HFFc6 (cell line): Measurements from ENCODE around the gene SCP2. TPM values are rescaled to one million over a fixed set of nuclear protein-coding genes. Genes with fewer than 3 reads are reported as not detected.
A peak's percentile ranks its signal among the peaks of the same experiment; 100 is the strongest.

Source experiments
- DNase-seq: peaks from one replicate; pipeline ENCODE4 v3.0.0-alpha.2; 2018
- H3K27ac Mint-ChIP-seq: 2 replicates; pipeline ENCODE4 v1.8.0; 2020; ENCODE audit warnings: mild to moderate bottlenecking, mixed read lengths
- H3K27me3 Mint-ChIP-seq: 2 replicates; pipeline ENCODE4 v1.8.0; 2021; ENCODE audit warnings: mild to moderate bottlenecking, moderate library complexity, mixed read lengths; ENCODE audit not compliant: insufficient read depth
- H3K36me3 Mint-ChIP-seq: 2 replicates; pipeline ENCODE4 v1.8.0; 2021; ENCODE audit warnings: low read depth, mixed read lengths
- H3K4me1 Mint-ChIP-seq: 2 replicates; pipeline ENCODE4 v1.8.0; 2020; ENCODE audit warnings: low read depth, mixed read lengths
- H3K4me3 Mint-ChIP-seq: 2 replicates; pipeline ENCODE4 v1.8.0; 2020; ENCODE audit warnings: mild to moderate bottlenecking, moderate library complexity, mixed read lengths
- H3K9me3 Mint-ChIP-seq: 2 replicates; pipeline ENCODE4 v1.8.0; 2020; ENCODE audit warnings: mild to moderate bottlenecking, mixed read lengths
- CTCF ChIP-seq: fragments of 200-600 bp; sonication (generic); IDR thresholded peaks from 2 replicates; pipeline ENCODE4 v1.5.0; 2021; ENCODE audit warnings: antibody characterized with exemption, mild to moderate bottlenecking
- total RNA-seq, 6 experiments: library from RNA; stranded (reverse); fragmentation: NEBNext Ultra II Directional; extraction: Animal tissue kit (Norgen Biotek cat#: 25700); gene quantifications; 2 replicates in 1 of 6; 3 replicates in 5 of 6; pipeline ENCODE4 v1.2.3, GENCODE V29; 2021

Gene SCP2
- total RNA-seq, 6 experiments from 2014 or later: 122 to 159 (median 156) TPM

- H3K27ac Mint-ChIP-seq: peak overlapping the region; percentile 73
- no peaks in the 10 kb centered on the region for H3K9me3 Mint-ChIP-seq
- H3K36me3 Mint-ChIP-seq: peaks cover under 1% of the 10 kb centered on the region; the same call in 1 of the 2 replicates
- peaks cover 4% of the 10 kb centered on the region; the same call in 1 of the 2 replicates for H3K27me3 Mint-ChIP-seq
- H3K4me3 Mint-ChIP-seq: peak overlapping the region; percentile 72; the same call in 1 of the 2 replicates
- no peak for TF ChIP-seq CTCF
- DNase-seq: peak; percentile 88
- peaks cover 36% of the 10 kb centered on the region for H3K4me1 Mint-ChIP-seq
These were observed 133.5 kb downstream of the SCP2 start for GRCh38 chr1:53060579-53060978.

GRCh38 chr1:53061123-53061858 is 134.2 kb downstream of the SCP2 start:
- Mint-ChIP-seq H3K27me3 (peaks cover 4% of the 10 kb centered on the region; the same call in 1 of the 2 replicates), H3K36me3 (no peaks in the 10 kb centered on the region), H3K27ac (peak overlapping the region; percentile 73), H3K9me3 (no peaks in the 10 kb centered on the region), H3K4me1 (peaks cover 36% of the 10 kb centered on the region), H3K4me3 (peak overlapping the region; percentile 72)
- no peak for TF ChIP-seq CTCF
- no peak for DNase-seq

DNA sequence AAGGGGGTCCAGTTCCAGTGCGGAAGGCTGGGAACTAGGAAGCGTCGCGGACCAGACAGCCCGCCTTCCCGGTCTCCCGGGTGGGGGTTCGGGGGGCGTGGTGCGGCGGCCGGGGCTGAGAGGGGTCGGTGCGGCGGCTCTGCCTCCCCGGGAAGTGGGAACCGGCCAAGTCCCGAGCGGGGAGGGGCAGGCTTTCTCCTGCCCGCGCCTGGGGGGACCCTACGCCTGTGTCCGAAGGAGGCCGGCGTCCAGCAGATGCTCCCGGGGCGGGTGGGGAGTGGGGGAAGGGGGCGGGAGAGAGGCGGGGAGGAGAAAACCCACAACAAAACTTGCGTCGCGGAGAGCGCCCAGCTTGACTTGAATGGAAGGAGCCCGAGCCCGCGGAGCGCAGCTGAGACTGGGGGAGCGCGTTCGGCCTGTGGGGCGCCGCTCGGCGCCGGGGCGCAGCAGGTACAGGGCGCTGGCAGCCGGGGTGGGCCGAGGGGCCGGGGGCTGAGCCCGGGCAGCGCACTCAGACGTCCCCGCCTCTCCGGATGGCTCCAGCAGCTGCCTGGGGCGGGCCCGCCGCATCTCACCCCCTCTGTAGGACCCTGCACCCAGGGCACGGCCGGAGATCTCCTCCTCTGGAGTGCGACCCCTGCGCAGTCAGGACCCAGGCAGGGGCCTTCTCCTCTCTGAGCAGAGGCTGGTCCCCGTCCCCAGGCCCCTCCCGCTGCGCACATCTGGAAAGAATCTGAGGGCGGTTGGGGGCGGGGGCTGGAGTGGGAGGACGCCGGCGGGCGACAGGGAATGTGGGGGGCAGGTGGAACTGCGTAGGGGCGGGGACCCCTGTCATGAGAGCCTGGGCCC is 135.0 kb downstream of the SCP2 start, which contains the start of gene PODN:
Gene PODN, plus strand, starts transcription at position 355 of the 849 bp plus-strand sequence. CDS start 7,643 bp downstream, outside the sequence.
- H3K36me3 Mint-ChIP-seq: no peaks in the 10 kb centered on the region
- H3K27me3 Mint-ChIP-seq: peaks cover 4% of the 10 kb centered on the region; the same call in 1 of the 2 replicates
- peak within 1 kb of the TSS; percentile 80 for H3K4me3 Mint-ChIP-seq
- H3K9me3 Mint-ChIP-seq: no peaks in the 10 kb centered on the region
- no peak for TF ChIP-seq CTCF
- H3K27ac Mint-ChIP-seq: peak within 1 kb of the TSS; percentile 73
- H3K4me1 Mint-ChIP-seq: peaks cover 37% of the 10 kb centered on the region
- no peak for DNase-seq

GRCh38 chr1:53062708-53063591 is 135.9 kb downstream of the SCP2 start:
- TF ChIP-seq CTCF: peak; percentile 25; the same call in 1 of the 2 replicates
- no peak overlapping the region for H3K27ac Mint-ChIP-seq
- H3K4me3 Mint-ChIP-seq: peak overlapping the region; percentile 80
- no peaks in the 10 kb centered on the region for H3K36me3 Mint-ChIP-seq
- H3K4me1 Mint-ChIP-seq: peaks cover 29% of the 10 kb centered on the region
- peaks cover 4% of the 10 kb centered on the region; the same call in 1 of the 2 replicates for H3K27me3 Mint-ChIP-seq
- no peak for DNase-seq
- H3K9me3 Mint-ChIP-seq: no peaks in the 10 kb centered on the region
